CD8-positive, alpha-beta memory T cell (primary cell): ENCODE measurements around the gene SYT3. TPM values are rescaled to one million over a fixed set of nuclear protein-coding genes. Genes with fewer than 3 reads are reported as not detected.

Source experiments
- CTCF ChIA-PET: fragments of 350-600 bp; sonication (Branson Sonifier 250); formaldehyde crosslinking; loops from one replicate; lab custom pipeline; 2021; ENCODE audit warnings: antibody characterized with exemption; lab: Charles Lee
- POLR2A ChIA-PET: fragments of 350-600 bp; sonication (Branson Sonifier 250); formaldehyde crosslinking; loops from one replicate; lab custom pipeline; 2021; ENCODE audit warnings: antibody characterized with exemption; lab: Charles Lee
- DNase-seq, 5 donors: peaks; one replicate each; pipeline versions ENCODE4 v3.0.0 to v3.0.0-alpha.2; 2020 to 2022; ENCODE audit warnings: mixed read lengths in 1 of 5
- H3K27ac ChIP-seq: one replicate; pipeline ENCODE4 v1.7.0; 2013; ENCODE audit warnings: low read depth, mild to moderate bottlenecking, low read length, moderate library complexity
- H3K27me3 ChIP-seq: 2 replicates; pipeline ENCODE4 v1.7.0; 2013; ENCODE audit warnings: low read length, mild to moderate bottlenecking; ENCODE audit not compliant: insufficient read depth, poor library complexity, severe bottlenecking
- H3K36me3 ChIP-seq: 2 replicates; pipeline ENCODE4 v1.7.0; 2013; ENCODE audit warnings: mild to moderate bottlenecking, low read length, moderate library complexity; ENCODE audit not compliant: insufficient read depth
- H3K4me1 ChIP-seq: 2 replicates; pipeline ENCODE4 v1.7.0; 2013; ENCODE audit warnings: mild to moderate bottlenecking, low read length, moderate library complexity; ENCODE audit not compliant: insufficient read depth
- H3K4me3 ChIP-seq: 2 replicates; pipeline ENCODE4 v1.7.0; 2013; ENCODE audit warnings: mild to moderate bottlenecking, low read length
- H3K9me3 ChIP-seq: 2 replicates; pipeline ENCODE4 v1.7.0; 2013; ENCODE audit warnings: mild to moderate bottlenecking, low read length
- H3K27ac Mint-ChIP-seq, 8 donors: one replicate each; pipeline ENCODE4 v1.8.0; 2020 to 2021; ENCODE audit warnings: mixed read lengths in 8 of 8, mild to moderate bottlenecking in 6 of 8, inconsistent platforms in 3 of 8, moderate library complexity in 3 of 8
- H3K27me3 Mint-ChIP-seq, 2 donors: one replicate each; pipeline ENCODE4 v1.8.0; 2020 to 2021; ENCODE audit warnings: mixed read lengths in 2 of 2, mild to moderate bottlenecking in 1 of 2, moderate library complexity in 1 of 2
- H3K36me3 Mint-ChIP-seq, 3 donors: one replicate each; pipeline ENCODE4 v1.8.0; 2020 to 2021; ENCODE audit warnings: mixed read lengths in 3 of 3, inconsistent platforms in 1 of 3, mild to moderate bottlenecking in 1 of 3
- H3K4me1 Mint-ChIP-seq, 3 donors: one replicate each; pipeline ENCODE4 v1.8.0; 2020 to 2021; ENCODE audit warnings: mixed read lengths in 3 of 3, inconsistent platforms in 1 of 3, mild to moderate bottlenecking in 1 of 3
- H3K4me3 Mint-ChIP-seq, 7 donors: one replicate each; pipeline ENCODE4 v1.8.0; 2020 to 2021; ENCODE audit warnings: mixed read lengths in 7 of 7, mild to moderate bottlenecking in 6 of 7, moderate library complexity in 4 of 7, inconsistent platforms in 2 of 7
- H3K9me3 Mint-ChIP-seq, 5 donors: one replicate each; pipeline ENCODE4 v1.8.0; 2020 to 2022; ENCODE audit warnings: mixed read lengths in 5 of 5, mild to moderate bottlenecking in 3 of 5, moderate library complexity in 2 of 5, inconsistent platforms in 1 of 5
- polyA plus RNA-seq: library from polyadenylated mRNA; unstranded; fragments of 300-500 nt; fragmentation: Illumina TruSeq; gene quantifications from one replicate; pipeline ENCODE4 v1.2.3, GENCODE V29; 2021
- total RNA-seq, 2 experiments: library from RNA; stranded (reverse); gene quantifications; one replicate each; pipeline ENCODE4 v1.2.3, GENCODE V29; 2021

Gene SYT3
- total and polyA plus RNA-seq, 3 experiments from 2014 or later, result 0.09 to 0.24 (median 0.11) TPM

DNA sequence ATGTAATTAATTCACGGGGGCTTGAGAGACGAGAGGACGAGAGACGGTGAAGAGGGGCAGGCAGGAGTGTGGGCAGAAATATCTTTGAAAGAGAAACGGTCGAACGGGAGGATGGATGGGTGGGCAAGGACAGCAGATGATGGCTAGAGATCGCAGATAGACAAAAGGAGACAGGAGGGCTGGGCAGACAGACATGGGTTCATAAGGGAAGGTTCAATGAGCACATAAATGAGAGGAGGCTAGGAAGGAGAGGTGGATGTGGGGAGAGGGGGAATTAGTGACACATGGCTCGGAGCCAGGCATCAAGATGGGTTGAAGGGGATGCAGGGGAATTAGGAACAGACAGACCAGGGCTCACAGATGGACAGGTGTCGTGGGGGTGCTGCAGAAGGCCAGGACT is 1.1 kb downstream of the SYT3 start:
- POLR2A ChIA-PET, result no interaction called here
- Mint-ChIP-seq H3K9me3 (peaks cover 10 to 34% (median 32%) of the 10 kb centered on the region in 5 donors), H3K4me1 (peaks cover 6 to 8% (median 7%) of the 10 kb centered on the region in 3 donors), H3K27me3 (peaks cover 48 to 61% of the 10 kb centered on the region in 2 donors), H3K36me3 (peaks cover 0 to 7% (median 0%) of the 10 kb centered on the region in 3 donors), H3K4me3 (peak overlapping the region in 3 of 7 donors; percentile 11 to 66 (median 57)), H3K27ac (no peak overlapping the region)
- CTCF ChIA-PET, result no interaction called here
- Histone ChIP-seq H3K4me1 (no peaks in the 10 kb centered on the region), H3K27me3 (peaks cover 16% of the 10 kb centered on the region), H3K4me3 (no peak overlapping the region), H3K36me3 (no peaks in the 10 kb centered on the region), H3K27ac (no peak overlapping the region), H3K9me3 (peaks cover 8% of the 10 kb centered on the region)
- no peak for DNase-seq

DNA sequence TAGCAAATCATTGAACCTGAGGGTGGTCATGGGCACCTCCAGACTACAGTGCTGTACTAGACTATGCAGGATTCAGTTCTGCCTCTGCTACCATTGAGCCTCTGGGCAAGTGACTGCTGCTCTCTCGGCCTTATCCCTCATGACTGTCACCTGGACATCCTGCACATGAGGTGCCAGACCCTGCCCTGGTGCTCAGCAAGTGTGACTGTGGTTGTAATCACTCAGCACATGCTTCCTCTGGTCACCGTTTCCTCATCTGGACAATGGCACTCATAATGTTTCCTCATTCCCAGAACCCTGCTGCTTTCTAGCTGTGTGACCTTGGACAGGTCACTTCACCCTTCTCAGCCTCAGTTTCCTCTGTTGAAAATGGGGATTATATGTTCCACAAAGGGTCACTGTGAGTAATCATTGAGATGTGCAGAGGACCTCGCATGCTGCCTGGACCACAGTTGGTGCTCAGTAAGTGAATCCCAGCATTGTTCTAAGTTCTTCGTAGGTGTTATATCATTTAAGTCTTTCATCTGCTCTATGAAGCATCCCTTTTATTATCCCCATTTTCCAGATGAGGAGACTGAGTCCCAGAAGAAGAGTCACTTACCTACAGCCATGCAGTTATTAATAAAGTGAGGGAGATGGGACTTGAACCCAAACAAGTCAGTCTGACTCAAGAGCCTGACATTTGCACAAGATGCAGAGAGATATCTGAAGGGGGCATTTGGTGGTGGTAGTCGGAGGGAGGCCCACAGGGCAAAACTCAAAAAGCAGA is 3.2 kb downstream of the SYT3 start:
- H3K4me3 Mint-ChIP-seq, result no peak overlapping the region
- Histone ChIP-seq H3K27me3 (peaks cover 16% of the 10 kb centered on the region), H3K4me3 (no peak overlapping the region), H3K36me3 (no peaks in the 10 kb centered on the region), H3K9me3 (peaks cover 11% of the 10 kb centered on the region), H3K27ac (no peak overlapping the region), H3K4me1 (no peaks in the 10 kb centered on the region)
- H3K36me3 Mint-ChIP-seq, result peaks cover 0 to 11% (median 0%) of the 10 kb centered on the region in 3 donors
- H3K27me3 Mint-ChIP-seq, result peaks cover 39 to 66% of the 10 kb centered on the region in 2 donors
- CTCF ChIA-PET, result no interaction called here
- H3K9me3 Mint-ChIP-seq, result peaks cover 14 to 43% (median 40%) of the 10 kb centered on the region in 5 donors
- peaks cover 6 to 8% (median 7%) of the 10 kb centered on the region in 3 donors for H3K4me1 Mint-ChIP-seq
- no peak overlapping the region for H3K27ac Mint-ChIP-seq
- DNase-seq, result no peak
- POLR2A ChIA-PET, result no interaction called here

DNA sequence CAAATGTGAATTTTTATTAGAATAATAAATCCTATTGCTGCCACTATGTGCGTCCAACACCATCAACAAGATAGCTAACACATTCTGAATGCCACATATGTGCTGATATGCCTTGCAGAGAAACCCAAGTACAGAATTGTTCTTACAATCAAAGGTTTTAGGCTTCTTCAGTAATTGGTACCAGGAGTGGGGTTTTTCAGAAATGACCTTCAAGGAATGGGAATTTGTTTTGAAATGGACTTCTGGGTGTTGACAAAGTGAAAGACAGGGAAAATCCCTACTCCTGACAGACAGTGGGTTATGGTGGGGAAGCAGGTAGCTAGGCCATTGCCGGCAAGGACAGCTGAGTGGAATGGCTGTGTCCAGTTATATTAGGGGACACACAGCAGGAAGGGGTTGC is 5.7 kb downstream of the SYT3 start:
- peaks cover 11% of the 10 kb centered on the region for H3K9me3 ChIP-seq

DNA sequence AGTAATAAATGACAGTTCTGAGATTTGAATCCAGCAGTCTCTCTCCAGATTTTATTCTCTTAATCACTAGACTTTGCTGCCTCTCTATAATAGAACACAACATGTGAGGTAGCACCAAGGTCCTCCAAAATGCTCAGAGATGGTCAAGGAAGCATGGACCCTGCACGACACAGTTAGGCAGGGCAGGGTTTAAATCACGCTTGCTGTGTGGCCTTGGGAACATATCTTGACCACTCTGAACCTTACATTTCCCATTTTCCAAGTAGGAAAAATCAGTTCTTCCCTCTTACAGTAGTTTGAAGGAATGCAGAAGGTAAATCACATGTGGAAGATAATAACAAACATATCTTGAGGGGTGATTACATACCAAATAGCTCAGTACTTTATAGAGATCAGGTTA is 6.3 kb downstream of the SYT3 start:
- no peak overlapping the region for H3K4me3 Mint-ChIP-seq
- no peak for DNase-seq
- no peak overlapping the region for H3K27ac ChIP-seq
- POLR2A ChIA-PET, result no interaction called here
- H3K9me3 ChIP-seq, result peaks cover 11% of the 10 kb centered on the region
- CTCF ChIA-PET, result no interaction called here
- no peak overlapping the region for H3K4me3 ChIP-seq
- no peaks in the 10 kb centered on the region for H3K36me3 ChIP-seq
- peaks cover 0 to 13% (median 0%) of the 10 kb centered on the region in 3 donors for H3K36me3 Mint-ChIP-seq
- peaks cover 14 to 45% (median 40%) of the 10 kb centered on the region in 5 donors for H3K9me3 Mint-ChIP-seq
- H3K4me1 ChIP-seq, result no peaks in the 10 kb centered on the region
- H3K27ac Mint-ChIP-seq, result no peak overlapping the region
- peaks cover 25 to 58% of the 10 kb centered on the region in 2 donors for H3K27me3 Mint-ChIP-seq
- peaks cover under 1 to 4% (median 2%) of the 10 kb centered on the region in 3 donors for H3K4me1 Mint-ChIP-seq
- peaks cover 12% of the 10 kb centered on the region for H3K27me3 ChIP-seq

More for the DNA sequence above, 5.7 kb downstream of the SYT3 start:
- POLR2A ChIA-PET, result no interaction called here
- no peaks in the 10 kb centered on the region for H3K36me3 ChIP-seq
- peaks cover 30 to 61% of the 10 kb centered on the region in 2 donors for H3K27me3 Mint-ChIP-seq
- no peak overlapping the region for H3K27ac Mint-ChIP-seq
- no peaks in the 10 kb centered on the region for H3K4me1 ChIP-seq
- H3K4me3 ChIP-seq, result no peak overlapping the region
- peaks cover 14 to 45% (median 40%) of the 10 kb centered on the region in 5 donors for H3K9me3 Mint-ChIP-seq
- H3K4me1 Mint-ChIP-seq, result peaks cover 4 to 7% (median 6%) of the 10 kb centered on the region in 3 donors
- CTCF ChIA-PET, result interaction anchor here (0.6 kb wide), 1 partner anchor 389 kb away, joined by 3 read pairs; no protein-coding TSS in a partner anchor
- no peak overlapping the region for H3K4me3 Mint-ChIP-seq
- peaks cover 12% of the 10 kb centered on the region for H3K27me3 ChIP-seq
- no peak overlapping the region for H3K27ac ChIP-seq
- DNase-seq, result no peak
- peaks cover 0 to 11% (median 0%) of the 10 kb centered on the region in 3 donors for H3K36me3 Mint-ChIP-seq

DNA sequence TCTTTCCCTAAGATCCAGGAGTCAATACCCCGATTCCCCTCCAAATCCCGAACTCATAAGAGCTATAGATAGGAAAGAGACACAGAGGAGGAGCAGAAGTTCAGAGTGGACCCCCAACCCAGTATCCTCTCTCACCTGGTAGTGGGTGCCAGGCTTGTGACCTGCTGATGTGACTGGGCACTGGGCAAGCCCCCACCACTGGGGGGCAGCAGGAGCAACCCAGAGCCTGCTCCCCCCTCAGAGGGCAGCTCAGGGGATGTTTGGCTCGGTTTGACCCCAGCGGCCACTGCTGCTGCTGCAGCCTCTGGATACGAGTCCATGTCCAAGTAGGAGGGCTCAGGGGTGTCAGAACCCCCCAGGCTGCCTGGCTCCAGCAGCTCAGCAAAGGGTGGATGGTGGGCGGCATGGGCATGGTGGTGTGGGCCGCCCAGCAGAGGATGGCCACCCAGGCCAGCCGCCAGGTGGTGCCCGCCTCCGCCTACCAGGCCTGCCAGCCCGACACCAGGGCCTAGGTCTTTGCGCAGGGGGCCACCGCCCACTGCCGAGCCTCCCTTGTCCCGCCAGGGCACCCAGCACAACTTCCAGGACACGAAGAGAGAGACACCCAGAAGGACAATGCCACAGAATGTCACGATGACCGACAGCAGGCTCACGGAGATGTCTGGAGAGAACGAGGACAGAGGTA is 7.4 kb downstream of the SYT3 start:
- H3K4me1 Mint-ChIP-seq, result no peaks in the 10 kb centered on the region
- H3K27ac ChIP-seq, result no peak overlapping the region
- H3K27me3 Mint-ChIP-seq, result peaks cover 18 to 52% of the 10 kb centered on the region in 2 donors
- H3K27ac Mint-ChIP-seq, result no peak overlapping the region
- POLR2A ChIA-PET, result no interaction called here
- no peaks in the 10 kb centered on the region for H3K36me3 ChIP-seq
- no peak overlapping the region for H3K4me3 ChIP-seq
- H3K4me3 Mint-ChIP-seq, result no peak overlapping the region
- no peaks in the 10 kb centered on the region for H3K4me1 ChIP-seq
- CTCF ChIA-PET, result no interaction called here
- no peak for DNase-seq
- peaks cover 4% of the 10 kb centered on the region for H3K27me3 ChIP-seq
- peaks cover 11% of the 10 kb centered on the region for H3K9me3 ChIP-seq
- H3K9me3 Mint-ChIP-seq, result peaks cover 14 to 38% (median 36%) of the 10 kb centered on the region in 5 donors
- H3K36me3 Mint-ChIP-seq, result peaks cover 0 to 14% (median 0%) of the 10 kb centered on the region in 3 donors

DNA sequence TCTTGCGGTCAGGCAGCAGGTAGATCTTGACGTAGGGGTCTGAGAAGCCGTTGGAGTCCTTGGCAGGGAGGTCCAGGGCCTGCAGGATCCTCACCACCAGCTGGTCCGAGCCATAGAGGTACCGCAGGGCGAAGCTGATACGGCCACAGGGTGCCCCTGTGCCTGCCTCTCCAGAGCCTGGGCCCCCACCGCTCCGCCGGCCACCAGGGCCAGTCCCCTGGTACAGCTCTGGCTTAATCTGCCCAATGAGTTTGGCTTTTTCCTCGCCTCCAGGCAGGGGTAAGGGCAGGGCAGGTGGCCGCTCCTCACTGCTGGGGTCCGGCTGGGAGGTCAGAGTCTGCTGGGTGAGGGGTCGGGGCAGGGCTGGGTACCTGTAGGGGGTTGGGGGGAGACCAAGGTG is 9.9 kb downstream of the SYT3 start:
- Mint-ChIP-seq H3K4me3 (no peak overlapping the region), H3K9me3 (peaks cover 8 to 23% (median 19%) of the 10 kb centered on the region in 5 donors), H3K4me1 (no peaks in the 10 kb centered on the region), H3K36me3 (peaks cover 0 to 8% (median 0%) of the 10 kb centered on the region in 3 donors), H3K27me3 (peaks cover 9 to 38% of the 10 kb centered on the region in 2 donors), H3K27ac (no peak overlapping the region)
- ChIA-PET POLR2A (no interaction called here), CTCF (no interaction called here)
- no peak overlapping the region for H3K27ac ChIP-seq
- H3K4me3 ChIP-seq, result no peak overlapping the region
- no peaks in the 10 kb centered on the region for H3K27me3 ChIP-seq
- peaks cover 11% of the 10 kb centered on the region for H3K9me3 ChIP-seq
- H3K4me1 ChIP-seq, result no peaks in the 10 kb centered on the region
- DNase-seq, result no peak
- H3K36me3 ChIP-seq, result no peaks in the 10 kb centered on the region

DNA sequence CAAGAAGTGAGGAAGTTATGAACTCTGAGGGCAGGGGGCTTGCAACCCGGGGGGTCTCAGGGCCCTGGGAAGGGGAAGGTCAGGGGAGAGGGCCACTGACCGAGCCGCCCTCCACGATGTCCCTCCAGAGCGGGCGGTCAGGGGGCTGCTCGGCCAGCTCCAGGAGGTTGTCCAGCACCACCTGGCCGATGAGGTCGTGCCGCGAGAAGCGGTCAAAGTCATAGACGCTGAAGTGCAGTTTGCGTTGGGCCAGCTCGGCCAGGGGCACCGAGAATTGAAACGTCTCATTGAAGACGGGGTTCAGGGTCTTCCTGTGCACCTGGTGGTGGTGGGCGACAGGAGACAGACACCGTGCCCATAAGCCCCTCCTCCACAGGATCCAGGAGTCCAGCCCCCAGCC is 10.5 kb downstream of the SYT3 start:
- H3K36me3 Mint-ChIP-seq, result peaks cover 0 to 8% (median 0%) of the 10 kb centered on the region in 3 donors
- H3K27me3 Mint-ChIP-seq, result peaks cover 11 to 38% of the 10 kb centered on the region in 2 donors
- no peak for DNase-seq
- Histone ChIP-seq H3K27me3 (no peaks in the 10 kb centered on the region), H3K36me3 (no peaks in the 10 kb centered on the region), H3K4me3 (no peak overlapping the region), H3K4me1 (no peaks in the 10 kb centered on the region), H3K27ac (no peak overlapping the region), H3K9me3 (peaks cover 10% of the 10 kb centered on the region)
- peaks cover 7 to 18% (median 13%) of the 10 kb centered on the region in 5 donors for H3K9me3 Mint-ChIP-seq
- no peaks in the 10 kb centered on the region for H3K4me1 Mint-ChIP-seq
- CTCF ChIA-PET, result no interaction called here
- H3K4me3 Mint-ChIP-seq, result no peak overlapping the region
- POLR2A ChIA-PET, result no interaction called here
- no peak overlapping the region for H3K27ac Mint-ChIP-seq

DNA sequence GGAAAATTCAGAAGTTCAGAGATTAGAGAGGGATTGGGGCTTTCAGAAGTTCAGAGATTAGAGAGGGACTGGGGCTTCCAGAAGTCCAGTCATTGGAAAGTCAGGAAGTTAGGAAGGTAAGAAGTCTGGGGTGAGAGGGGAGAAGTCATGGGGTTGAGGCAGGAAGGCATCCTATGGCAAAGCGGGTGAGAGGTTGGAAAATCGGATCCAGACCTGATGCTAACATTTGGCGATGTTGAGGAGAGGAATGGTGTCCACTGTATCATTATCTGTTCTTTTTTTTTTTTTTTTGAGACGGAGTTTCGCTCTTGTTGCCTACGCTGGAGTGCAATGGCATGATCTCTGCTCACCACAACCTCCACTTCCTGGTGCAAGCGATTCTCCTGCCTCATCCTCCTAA is 11.1 kb downstream of the SYT3 start:
- H3K27me3 Mint-ChIP-seq, result peaks cover 11 to 33% of the 10 kb centered on the region in 2 donors
- peaks cover 3 to 12% (median 9%) of the 10 kb centered on the region in 5 donors for H3K9me3 Mint-ChIP-seq
- Histone ChIP-seq H3K4me1 (no peaks in the 10 kb centered on the region), H3K36me3 (no peaks in the 10 kb centered on the region), H3K27me3 (no peaks in the 10 kb centered on the region), H3K9me3 (peaks cover 3% of the 10 kb centered on the region), H3K27ac (no peak overlapping the region), H3K4me3 (no peak overlapping the region)
- DNase-seq, result no peak
- POLR2A ChIA-PET, result no interaction called here
- H3K36me3 Mint-ChIP-seq, result peaks cover 0 to 7% (median 0%) of the 10 kb centered on the region in 3 donors
- H3K4me1 Mint-ChIP-seq, result no peaks in the 10 kb centered on the region
- no peak overlapping the region for H3K4me3 Mint-ChIP-seq
- CTCF ChIA-PET, result no interaction called here
- H3K27ac Mint-ChIP-seq, result no peak overlapping the region
